DND-41 (cell line): ENCODE data around the gene EPB41L2.

Source experiments
- EZH2 ChIP-seq: IDR thresholded peaks from 3 replicates; pipeline ENCODE4 v1.6.1; 2012; ENCODE audit warnings: borderline replicate concordance, low read depth, mild to moderate bottlenecking, moderate library complexity, low read length, inconsistent platforms; ENCODE audit not compliant: severe bottlenecking
- TF ChIP-seq, protein P1 (sequence below): IDR thresholded peaks from 2 replicates; pipeline ENCODE4 v1.5.1; 2012; ENCODE audit warnings: borderline replicate concordance, low read length, moderate library complexity, mild to moderate bottlenecking; ENCODE audit not compliant: poor library complexity, severe bottlenecking; ENCODE audit errors: extremely low read depth

DNA sequence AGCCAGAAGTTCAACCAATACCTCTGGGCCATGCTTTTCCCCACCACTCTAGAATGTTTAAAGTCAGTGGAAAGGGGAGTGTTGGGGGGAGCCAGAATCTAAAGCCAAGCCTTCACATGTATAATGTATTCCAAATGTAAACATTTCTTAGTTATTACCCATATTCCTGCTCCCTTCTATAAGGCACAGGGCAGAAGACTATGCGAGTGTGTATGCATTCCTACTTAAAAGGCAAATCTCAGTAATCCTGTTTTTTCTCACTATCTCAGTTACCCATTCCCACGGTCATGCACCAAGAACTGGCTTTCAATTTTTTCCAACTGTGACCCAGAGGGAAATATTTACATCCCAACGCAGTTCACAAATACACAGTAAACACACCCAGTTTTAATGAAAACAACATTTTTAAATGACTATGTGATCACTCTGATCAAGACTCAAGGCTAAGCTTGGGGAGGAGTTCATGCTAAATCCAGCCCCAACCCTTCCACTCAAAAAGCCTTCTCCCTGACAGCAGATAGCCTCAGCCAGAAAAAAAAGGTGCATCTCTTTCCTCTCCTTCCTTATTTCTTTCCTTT is 57.5 kb downstream of the EPB41L2 start:
- TF ChIP-seq, protein P1, sequence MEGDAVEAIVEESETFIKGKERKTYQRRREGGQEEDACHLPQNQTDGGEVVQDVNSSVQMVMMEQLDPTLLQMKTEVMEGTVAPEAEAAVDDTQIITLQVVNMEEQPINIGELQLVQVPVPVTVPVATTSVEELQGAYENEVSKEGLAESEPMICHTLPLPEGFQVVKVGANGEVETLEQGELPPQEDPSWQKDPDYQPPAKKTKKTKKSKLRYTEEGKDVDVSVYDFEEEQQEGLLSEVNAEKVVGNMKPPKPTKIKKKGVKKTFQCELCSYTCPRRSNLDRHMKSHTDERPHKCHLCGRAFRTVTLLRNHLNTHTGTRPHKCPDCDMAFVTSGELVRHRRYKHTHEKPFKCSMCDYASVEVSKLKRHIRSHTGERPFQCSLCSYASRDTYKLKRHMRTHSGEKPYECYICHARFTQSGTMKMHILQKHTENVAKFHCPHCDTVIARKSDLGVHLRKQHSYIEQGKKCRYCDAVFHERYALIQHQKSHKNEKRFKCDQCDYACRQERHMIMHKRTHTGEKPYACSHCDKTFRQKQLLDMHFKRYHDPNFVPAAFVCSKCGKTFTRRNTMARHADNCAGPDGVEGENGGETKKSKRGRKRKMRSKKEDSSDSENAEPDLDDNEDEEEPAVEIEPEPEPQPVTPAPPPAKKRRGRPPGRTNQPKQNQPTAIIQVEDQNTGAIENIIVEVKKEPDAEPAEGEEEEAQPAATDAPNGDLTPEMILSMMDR = no peak
- no peak for TF ChIP-seq EZH2
